Testis (tissue), 5 donors: Measurements from ENCODE around the gene ACSF2. TPM values are rescaled to one million over a fixed set of nuclear protein-coding genes. Genes with fewer than 3 reads are reported as not detected.
A peak's percentile ranks its signal among the peaks of the same experiment; 100 is the strongest.

ENCODE experiments used
- DNase-seq: peaks from one replicate; pipeline ENCODE4 v3.0.0-alpha.2; 2019
- H3K27ac ChIP-seq, 2 donors: fragments of 200-600 bp; sonication (generic); one replicate each; pipeline ENCODE4 v1.5.1; 2019
- H3K27me3 ChIP-seq: fragments of 200-600 bp; sonication (generic); one replicate; pipeline ENCODE4 v1.5.1; 2019
- H3K36me3 ChIP-seq: fragments of 200-600 bp; sonication (generic); one replicate; pipeline ENCODE4 v1.5.1; 2017; ENCODE audit warnings: low read depth; ENCODE audit errors: missing control alignments
- H3K4me1 ChIP-seq: fragments of 200-600 bp; sonication (generic); one replicate; pipeline ENCODE4 v1.5.1; 2019
- H3K4me3 ChIP-seq, 2 donors: fragments of 200-600 bp; sonication (generic); one replicate each; pipeline ENCODE4 v1.5.1; 2017 to 2019
- H3K9me3 ChIP-seq: fragments of 200-600 bp; sonication (generic); one replicate; pipeline ENCODE4 v1.5.1; 2017
- POLR2A ChIP-seq: fragments of 450-650 bp; IDR thresholded peaks from one replicate; pipeline ENCODE4 v1.6.1; 2017; ENCODE audit warnings: antibody characterized with exemption, mild to moderate bottlenecking, moderate library complexity
- WGBS, 2 donors: methylation state at CpG; one replicate each; pipeline ENCODE4 v1.1.5; 2018; 5-methylcytosine and 5-hydroxymethylcytosine counted together
- intact Hi-C: fragments of 100-400 bp; cut with DNase I; formaldehyde crosslinking; loops from one replicate; pipeline ENCODE4 v1.15.1; 2023; ENCODE audit warnings: low total_unique reads
- long read RNA-seq, 2 donors: transcript quantifications; one replicate each; lab custom pipeline, GENCODE V29; 2026
- polyA plus RNA-seq: library from polyadenylated mRNA; stranded (reverse); fragments of 350-450 nt; fragmentation: Illumina TruSeq; extraction: RNeasy Lipid Tissue Mini Kit (QIAGEN cat#74804); gene quantifications from one replicate; pipeline ENCODE4 v1.2.3, GENCODE V29; 2014; ENCODE audit warnings: low read depth, low replicate concordance; ENCODE audit not compliant: insufficient read depth
- total RNA-seq, 2 donors: library from RNA; depleted of rRNA; stranded (reverse); fragments of >200 nt; gene quantifications; one replicate each; pipeline ENCODE4 v1.2.3, GENCODE V29; 2016
- TF ChIP-seq, protein P1 (sequence below), 3 experiments: fragments of 450-650 bp in 2 of 3; fragments of 200-600 bp in 1 of 3; sonication (generic) in 1 of 3; IDR thresholded peaks; one replicate each; pipeline ENCODE4 v1.5.1; 2016 to 2019; ENCODE audit warnings: antibody characterized with exemption in 3 of 3, mild to moderate bottlenecking in 2 of 3, moderate library complexity in 1 of 3

ACSF2 gene, protein sequence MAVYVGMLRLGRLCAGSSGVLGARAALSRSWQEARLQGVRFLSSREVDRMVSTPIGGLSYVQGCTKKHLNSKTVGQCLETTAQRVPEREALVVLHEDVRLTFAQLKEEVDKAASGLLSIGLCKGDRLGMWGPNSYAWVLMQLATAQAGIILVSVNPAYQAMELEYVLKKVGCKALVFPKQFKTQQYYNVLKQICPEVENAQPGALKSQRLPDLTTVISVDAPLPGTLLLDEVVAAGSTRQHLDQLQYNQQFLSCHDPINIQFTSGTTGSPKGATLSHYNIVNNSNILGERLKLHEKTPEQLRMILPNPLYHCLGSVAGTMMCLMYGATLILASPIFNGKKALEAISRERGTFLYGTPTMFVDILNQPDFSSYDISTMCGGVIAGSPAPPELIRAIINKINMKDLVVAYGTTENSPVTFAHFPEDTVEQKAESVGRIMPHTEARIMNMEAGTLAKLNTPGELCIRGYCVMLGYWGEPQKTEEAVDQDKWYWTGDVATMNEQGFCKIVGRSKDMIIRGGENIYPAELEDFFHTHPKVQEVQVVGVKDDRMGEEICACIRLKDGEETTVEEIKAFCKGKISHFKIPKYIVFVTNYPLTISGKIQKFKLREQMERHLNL
- total RNA-seq: 10 to 100 TPM; 39.4 to 60.1 TPM
- polyA plus RNA-seq: 37.7 TPM
- long read RNA-seq, donor 1, partial matches to known transcripts: 23 of 26 reads
- long read RNA-seq, donor 1, other reads (novel, unspliced or antisense): 0 of 26 reads
- long read RNA-seq, donor 2, partial matches to known transcripts: 7 of 10 reads
- long read RNA-seq, donor 2, other reads (novel, unspliced or antisense): 0 of 10 reads

- peak; percentile 79 for DNase-seq
- Histone ChIP-seq H3K36me3 (no peaks in the 10 kb centered on the region), H3K4me3 (peak within 1 kb of the TSS; percentile 56 to 72), H3K27me3 (no peaks in the 10 kb centered on the region), H3K9me3 (no peaks in the 10 kb centered on the region), H3K27ac (peak within 1 kb of the TSS; percentile 73 to 82), H3K4me1 (peaks cover 25% of the 10 kb centered on the region)
- no peak for TF ChIP-seq POLR2A
- TF ChIP-seq, protein P1, sequence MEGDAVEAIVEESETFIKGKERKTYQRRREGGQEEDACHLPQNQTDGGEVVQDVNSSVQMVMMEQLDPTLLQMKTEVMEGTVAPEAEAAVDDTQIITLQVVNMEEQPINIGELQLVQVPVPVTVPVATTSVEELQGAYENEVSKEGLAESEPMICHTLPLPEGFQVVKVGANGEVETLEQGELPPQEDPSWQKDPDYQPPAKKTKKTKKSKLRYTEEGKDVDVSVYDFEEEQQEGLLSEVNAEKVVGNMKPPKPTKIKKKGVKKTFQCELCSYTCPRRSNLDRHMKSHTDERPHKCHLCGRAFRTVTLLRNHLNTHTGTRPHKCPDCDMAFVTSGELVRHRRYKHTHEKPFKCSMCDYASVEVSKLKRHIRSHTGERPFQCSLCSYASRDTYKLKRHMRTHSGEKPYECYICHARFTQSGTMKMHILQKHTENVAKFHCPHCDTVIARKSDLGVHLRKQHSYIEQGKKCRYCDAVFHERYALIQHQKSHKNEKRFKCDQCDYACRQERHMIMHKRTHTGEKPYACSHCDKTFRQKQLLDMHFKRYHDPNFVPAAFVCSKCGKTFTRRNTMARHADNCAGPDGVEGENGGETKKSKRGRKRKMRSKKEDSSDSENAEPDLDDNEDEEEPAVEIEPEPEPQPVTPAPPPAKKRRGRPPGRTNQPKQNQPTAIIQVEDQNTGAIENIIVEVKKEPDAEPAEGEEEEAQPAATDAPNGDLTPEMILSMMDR (IDR thresholded peaks at IDR 0.05): no peak
- 0 to 1% methylated on average over 20 to 60 of the region's 70 CpGs for WGBS, 2 donors
- intact Hi-C loops: no loop called here
Measured at GRCh38 chr17:50425682-50426471, at the start of gene ACSF2. ACSF2 (plus strand) TSS chr17:50426218; CDS start chr17:50426262, 44 bp downstream.

GRCh38 chr17:50379351-50380132 is 46.5 kb upstream of the ACSF2 start:
- no peak for DNase-seq
- Histone ChIP-seq H3K27ac (no peak overlapping the region), H3K4me3 (no peak overlapping the region), H3K4me1 (no peaks in the 10 kb centered on the region), H3K36me3 (no peaks in the 10 kb centered on the region), H3K27me3 (no peaks in the 10 kb centered on the region), H3K9me3 (no peaks in the 10 kb centered on the region)
- WGBS, 2 donors: 93 to 97% methylated on average over 6 of the region's 6 CpGs
- intact Hi-C loops: loop anchor here (10.0 kb wide), 1 partner anchor 95 kb away; the partner anchor contains the start of gene RSAD1
- no peak for TF ChIP-seq POLR2A
- TF ChIP-seq, protein P1 (IDR thresholded peaks at IDR 0.05): no peak

- no peaks in the 10 kb centered on the region for H3K9me3 ChIP-seq
- 88 to 93% methylated on average over 12 to 13 of the region's 13 CpGs for WGBS, 2 donors
- DNase-seq: no peak
- H3K4me3 ChIP-seq: no peak overlapping the region
- no peak overlapping the region for H3K27ac ChIP-seq
- TF ChIP-seq POLR2A: no peak
- TF ChIP-seq, protein P1 (IDR thresholded peaks at IDR 0.05): no peak
- H3K4me1 ChIP-seq: no peaks in the 10 kb centered on the region
- no peaks in the 10 kb centered on the region for H3K27me3 ChIP-seq
- H3K36me3 ChIP-seq: no peaks in the 10 kb centered on the region
- intact Hi-C loops: no loop called here
Measured at GRCh38 chr17:50380369-50381259, 45.4 kb upstream of the ACSF2 start.
